HepG2 (cell line): ENCODE results near the gene TBC1D4. TPM values are rescaled to one million over a fixed set of nuclear protein-coding genes. Genes with fewer than 3 reads are reported as not detected.

ENCODE experiments used
- ATAC-seq: fragments of 200-7000 bp; cut with Tn5 transposase; 3 replicates; pipeline ENCODE4 v1.9.1; 2020; ENCODE audit warnings: mild to moderate bottlenecking, moderate library complexity
- BruUV-seq: library from RNA; stranded (reverse); fragments of 400-500 nt; replicated peaks from 2 replicates; lab custom pipeline; 2021; lab: Mats Ljungman, UMichigan
- CTCF ChIA-PET: fragments of 300-600 bp; formaldehyde crosslinking; extraction: SDS; loops from one replicate; lab custom pipeline; 2021; ENCODE audit warnings: low total read pairs, inconsistent platforms, low intra/inter-chr PET ratio; lab: Yijun Ruan, JAX
- POLR2A ChIA-PET: fragments of 350-600 bp; sonication (Branson Sonifier 250); formaldehyde crosslinking; loops from one replicate; lab custom pipeline; 2020; ENCODE audit warnings: antibody characterized with exemption, inconsistent platforms; lab: Yijun Ruan, JAX
- DNase-seq: peaks from one replicate; pipeline ENCODE4 v3.0.0-alpha.2; 2015; ENCODE audit warnings: low spot score
- FAIRE-seq: peaks from 3 replicates; lab custom pipeline; 2011; peaks lifted over from hg19 to GRCh38; lab: Jason Lieb, UNC
- H2AFZ ChIP-seq: one replicate; pipeline ENCODE4 v1.6.1; 2011; ENCODE audit warnings: low read length, inconsistent platforms
- H3K27ac ChIP-seq: fragments of 300-600 bp; 3 replicates; pipeline ENCODE4 v1.8.0; 2011; ENCODE audit warnings: mixed run types, mild to moderate bottlenecking, mixed read lengths, low read length, inconsistent platforms; ENCODE audit not compliant: insufficient read depth; ENCODE audit errors: extremely low read length
- H3K27me3 ChIP-seq, 2 experiments: fragments of 200-600 bp in 1 of 2; 2 replicates in 1 of 2; 3 replicates in 1 of 2; pipeline versions ENCODE4 v1.6.0 to v1.8.0; 2011; ENCODE audit warnings: low read length in 2 of 2, mild to moderate bottlenecking in 2 of 2, moderate library complexity in 2 of 2, inconsistent platforms in 1 of 2; ENCODE audit not compliant: insufficient read depth in 2 of 2, control insufficient read depth in 1 of 2
- H3K36me3 ChIP-seq, 2 experiments: fragments of 200-600 bp in 1 of 2; replicated peaks in 1 of 2; 2 replicates in 1 of 2; 3 replicates in 1 of 2; pipeline versions ENCODE4 v1.5.1 to v1.8.0; 2011; ENCODE audit warnings: low read length in 2 of 2, inconsistent platforms in 1 of 2; ENCODE audit not compliant: insufficient read depth in 2 of 2, control insufficient read depth in 1 of 2
- H3K4me1 ChIP-seq: 2 replicates; pipeline ENCODE4 v1.5.1; 2012; ENCODE audit warnings: low read length, inconsistent platforms; ENCODE audit not compliant: insufficient read depth
- H3K4me2 ChIP-seq: 2 replicates; pipeline ENCODE4 v1.6.0; 2011; ENCODE audit warnings: low read depth, low read length, inconsistent platforms
- H3K4me3 ChIP-seq, 3 experiments: fragments of 200-600 bp in 1 of 3; sonication (generic), shearing (Covaris generic) in 1 of 3; replicated peaks in 1 of 3; 2 replicates each; pipeline ENCODE4 v1.5.1; 2011 to 2016; ENCODE audit warnings: low read length in 3 of 3, inconsistent platforms in 2 of 3, low read depth in 2 of 3, mild to moderate bottlenecking in 2 of 3, control low read depth in 1 of 3, mixed read lengths in 1 of 3; ENCODE audit not compliant: insufficient read depth in 1 of 3
- H3K79me2 ChIP-seq: one replicate; pipeline ENCODE4 v1.6.1; 2011; ENCODE audit warnings: low read length, inconsistent platforms; ENCODE audit not compliant: insufficient read depth
- H3K9ac ChIP-seq: 2 replicates; pipeline ENCODE4 v1.6.0; 2011; ENCODE audit warnings: mild to moderate bottlenecking, low read depth, low read length, inconsistent platforms; ENCODE audit not compliant: insufficient read depth
- H3K9me3 ChIP-seq: 2 replicates; pipeline ENCODE4 v1.5.1; 2012; ENCODE audit warnings: mild to moderate bottlenecking, low read length
- H4K20me1 ChIP-seq: 2 replicates; pipeline ENCODE4 v1.6.0; 2011; ENCODE audit warnings: inconsistent platforms, mild to moderate bottlenecking, low read length, moderate library complexity; ENCODE audit not compliant: insufficient read depth
- FOXJ3 ChIP-seq: sonication (generic); formaldehyde crosslinking; IDR thresholded peaks from 2 replicates; pipeline ENCODE4 v1.4.0; 2020; ENCODE audit warnings: missing genetic modification reagents, mild to moderate bottlenecking, borderline replicate concordance
- HNRNPK ChIP-seq: fragments of 200-400 bp; formaldehyde crosslinking; IDR thresholded peaks from 2 replicates; pipeline ENCODE4 v1.6.1; 2018; ENCODE audit warnings: low read length, low read depth, moderate library complexity, mild to moderate bottlenecking; ENCODE audit not compliant: poor library complexity, severe bottlenecking
- SSRP1 ChIP-seq: IDR thresholded peaks from 2 replicates; pipeline ENCODE4 v1.6.1; 2016; ENCODE audit warnings: control low read depth
- TRAFD1 ChIP-seq: sonication (generic); formaldehyde crosslinking; IDR thresholded peaks from 2 replicates; pipeline ENCODE4 v1.5.1; 2020; ENCODE audit warnings: missing genetic modification reagents, mild to moderate bottlenecking, borderline replicate concordance
- ZBED4 ChIP-seq: sonication (generic); formaldehyde crosslinking; IDR thresholded peaks from 2 replicates; pipeline ENCODE4 v1.4.0; 2020; ENCODE audit warnings: missing genetic modification reagents, borderline replicate concordance
- ZNF224 ChIP-seq: sonication (generic); formaldehyde crosslinking; IDR thresholded peaks from 2 replicates; pipeline ENCODE4 v1.5.0; 2020; ENCODE audit warnings: mild to moderate bottlenecking, missing genetic modification reagents
- ZNF574 ChIP-seq: sonication (generic); formaldehyde crosslinking; IDR thresholded peaks from 2 replicates; pipeline ENCODE4 v1.4.0; 2020; ENCODE audit warnings: missing genetic modification reagents
- ZNF629 ChIP-seq: sonication (generic); formaldehyde crosslinking; conservative IDR thresholded peaks from 2 replicates; pipeline ENCODE4 v1.5.0; 2020; ENCODE audit warnings: missing genetic modification reagents
- ZNF761 ChIP-seq: sonication (generic); formaldehyde crosslinking; conservative IDR thresholded peaks from 2 replicates; pipeline ENCODE4 v1.4.0; 2020; ENCODE audit warnings: mild to moderate bottlenecking, missing genetic modification reagents
- ZNF770 ChIP-seq: sonication (generic); formaldehyde crosslinking; IDR thresholded peaks from 2 replicates; pipeline ENCODE4 v1.5.0; 2020; ENCODE audit warnings: mild to moderate bottlenecking, missing genetic modification reagents
- ZNF790 ChIP-seq: sonication (generic); formaldehyde crosslinking; IDR thresholded peaks from 2 replicates; pipeline ENCODE4 v1.8.0; 2022; ENCODE audit warnings: missing genetic modification reagents, mild to moderate bottlenecking, borderline replicate concordance
- WGBS: methylation state at CpG from one replicate; pipeline ENCODE4 v1.1.6; 2017; ENCODE audit warnings: low lambda C conversion rate; 5-methylcytosine and 5-hydroxymethylcytosine counted together
- in situ Hi-C: cut with HindIII; loops from 2 replicates; pipeline ENCODE4 v1.10.0; 2017; ENCODE audit warnings: low pct_unique_long_range_greater_than_20kb; ENCODE audit not compliant: extremely low pct_ligation_motif_present
- intact Hi-C: fragments of 100-400 bp; cut with micrococcal nuclease; formaldehyde crosslinking; loops from one replicate; pipeline ENCODE4 v1.10.0; 2022; ENCODE audit not compliant: unreplicated experiment
- polyA plus RNA-seq, 8 experiments: library from polyadenylated mRNA; depleted of rRNA in 3 of 8; stranded (reverse) in 7 of 8; unstranded in 1 of 8; fragments of >200 nt; fragmentation: Illumina TruSeq in 4 of 8; extraction: Trizol in 4 of 8; gene quantifications; 2 replicates each; pipeline versions ENCODE4 v1.2.1 to v1.2.3, GENCODE V29; 2011 to 2016; ENCODE audit warnings: low read depth in 4 of 8, missing spikeins in 1 of 8, mixed read lengths in 1 of 8; ENCODE audit not compliant: insufficient read depth in 1 of 8
- total RNA-seq, 5 experiments: library from RNA; depleted of rRNA; stranded (reverse); fragments of >200 nt; fragmentation: Illumina TruSeq; extraction: Trizol; gene quantifications; 2 replicates each; pipeline ENCODE4 v1.2.3, GENCODE V29; 2016; ENCODE audit warnings: low read depth in 1 of 5

Gene TBC1D4
- total and polyA plus RNA-seq, 2 of the 13 experiments (the other 11 are each of a cell fraction or from before 2014, with no cell fraction given) = 35.9 to 64.4 TPM

GRCh38 chr13:75363371-75363770 lies 118.6 kb downstream of the TBC1D4 start:
- Histone ChIP-seq H3K79me2 (peaks cover 55% of the 10 kb centered on the region), H3K4me3 (no peak overlapping the region), H3K36me3 (peaks cover 3 to 20% of the 10 kb centered on the region in 2 experiments), H4K20me1 (peaks cover 16% of the 10 kb centered on the region), H3K27ac (no peak overlapping the region), H3K4me2 (no peak overlapping the region), H3K9me3 (no peaks in the 10 kb centered on the region), H2AFZ (no peak overlapping the region), H3K27me3 (no peaks in the 10 kb centered on the region), H3K4me1 (peaks cover 63% of the 10 kb centered on the region), H3K9ac (no peak overlapping the region)
- DNase-seq = no peak
- no TSS peak for BruUV-seq
- ChIA-PET CTCF (no interaction called here), POLR2A (interaction anchor here (0.6 to 1.3 kb wide), 3 partner anchors 16 to 186 kb away, joined by 3 read pairs; partner anchors contain the start of gene UCHL3)
- TF ChIP-seq TRAFD1 = no peak
- TF ChIP-seq ZBED4 (CRISPR knock-in tag) = no peak
- no peak for TF ChIP-seq ZNF770 (CRISPR knock-in tag)
- TF ChIP-seq SSRP1 (CRISPR knock-in tag) = no peak
- no peak for TF ChIP-seq ZNF224 (CRISPR knock-in tag)
- no peak for TF ChIP-seq ZNF790 (CRISPR knock-in tag)
- no peak for TF ChIP-seq ZNF574 (CRISPR knock-in tag)
- TF ChIP-seq ZNF761 (CRISPR knock-in tag) = no peak
- TF ChIP-seq ZNF629 (CRISPR knock-in tag) = no peak
- no peak for TF ChIP-seq FOXJ3 (CRISPR knock-in tag)
- no peak for TF ChIP-seq HNRNPK
- in situ Hi-C loops = no loop called here
- intact Hi-C loops = no loop called here
- no peak for FAIRE-seq
- WGBS = 88% methylated on average over 3 of the region's 3 CpGs
- no peak for ATAC-seq
